ENCODE measurements around the gene ABCB11.

DNA sequence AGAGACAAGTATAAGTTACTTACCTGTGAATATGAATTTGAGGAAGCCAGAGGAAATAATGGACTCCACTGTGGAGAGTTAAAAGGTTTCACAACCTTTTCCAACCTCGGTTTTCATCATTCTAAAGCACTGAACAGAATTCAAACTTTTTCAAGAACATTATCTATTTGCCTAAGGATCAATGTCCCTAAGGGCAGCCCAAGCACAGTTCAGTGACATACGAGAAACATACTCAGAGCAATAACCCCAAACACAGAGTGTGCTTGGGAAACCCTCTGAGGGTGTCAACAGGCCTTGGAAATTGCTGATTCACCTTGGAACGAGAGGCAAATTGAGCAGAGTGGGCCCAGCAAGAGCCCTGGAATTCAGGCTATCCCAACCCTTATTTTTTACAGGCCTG, at the start of gene ABCB11:
- TF ChIP-seq, protein P1, sequence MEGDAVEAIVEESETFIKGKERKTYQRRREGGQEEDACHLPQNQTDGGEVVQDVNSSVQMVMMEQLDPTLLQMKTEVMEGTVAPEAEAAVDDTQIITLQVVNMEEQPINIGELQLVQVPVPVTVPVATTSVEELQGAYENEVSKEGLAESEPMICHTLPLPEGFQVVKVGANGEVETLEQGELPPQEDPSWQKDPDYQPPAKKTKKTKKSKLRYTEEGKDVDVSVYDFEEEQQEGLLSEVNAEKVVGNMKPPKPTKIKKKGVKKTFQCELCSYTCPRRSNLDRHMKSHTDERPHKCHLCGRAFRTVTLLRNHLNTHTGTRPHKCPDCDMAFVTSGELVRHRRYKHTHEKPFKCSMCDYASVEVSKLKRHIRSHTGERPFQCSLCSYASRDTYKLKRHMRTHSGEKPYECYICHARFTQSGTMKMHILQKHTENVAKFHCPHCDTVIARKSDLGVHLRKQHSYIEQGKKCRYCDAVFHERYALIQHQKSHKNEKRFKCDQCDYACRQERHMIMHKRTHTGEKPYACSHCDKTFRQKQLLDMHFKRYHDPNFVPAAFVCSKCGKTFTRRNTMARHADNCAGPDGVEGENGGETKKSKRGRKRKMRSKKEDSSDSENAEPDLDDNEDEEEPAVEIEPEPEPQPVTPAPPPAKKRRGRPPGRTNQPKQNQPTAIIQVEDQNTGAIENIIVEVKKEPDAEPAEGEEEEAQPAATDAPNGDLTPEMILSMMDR (IDR thresholded peaks at IDR 0.05; ENCODE audit: low read depth, low read length), result no peak
- no peak for TF ChIP-seq EZH2phosphoT487 (IDR thresholded peaks at IDR 0.05; ENCODE audit: low read depth)

Measured in OCI-LY3 (cell line).